Cardiac fibroblast (primary cell): ENCODE results near the gene PIK3CB.
"Not testable (repeated sequence)": the region's sequence is repeated elsewhere in the genome, so short reads cannot be mapped to it uniquely, and the experiment has no call there.

ENCODE experiments used
- DNase-seq, 2 donors: peaks; one replicate each; pipeline versions ENCODE4 v3.0.0 to v3.0.0-alpha.2; 2010; ENCODE audit warnings: low read depth in 2 of 2
- H3K4me3 ChIP-seq, 2 donors: replicated peaks in 1 of 2; 1 replicate in 1 of 2; 2 replicates in 1 of 2; pipeline ENCODE4 v1.5.1; 2011; ENCODE audit warnings: low read depth in 2 of 2, low read length in 2 of 2, mild to moderate bottlenecking in 2 of 2, moderate library complexity in 1 of 2
- CTCF ChIP-seq: IDR thresholded peaks from one replicate; pipeline ENCODE4 v1.5.1; 2011; ENCODE audit warnings: low read depth, mild to moderate bottlenecking, low read length, inconsistent platforms

Gene PIK3CB

GRCh38 chr3:138861798-138862197, 27.1 kb upstream of the PIK3CB start:
- TF ChIP-seq CTCF: no peak
- no peak overlapping the region for H3K4me3 ChIP-seq
- peak; percentile 23 to 76 for DNase-seq

- no peak overlapping the region for H3K4me3 ChIP-seq
- TF ChIP-seq CTCF: no peak
- no peak for DNase-seq
These were observed 22.1 kb upstream of the PIK3CB start for GRCh38 chr3:138856799-138857198.

DNA sequence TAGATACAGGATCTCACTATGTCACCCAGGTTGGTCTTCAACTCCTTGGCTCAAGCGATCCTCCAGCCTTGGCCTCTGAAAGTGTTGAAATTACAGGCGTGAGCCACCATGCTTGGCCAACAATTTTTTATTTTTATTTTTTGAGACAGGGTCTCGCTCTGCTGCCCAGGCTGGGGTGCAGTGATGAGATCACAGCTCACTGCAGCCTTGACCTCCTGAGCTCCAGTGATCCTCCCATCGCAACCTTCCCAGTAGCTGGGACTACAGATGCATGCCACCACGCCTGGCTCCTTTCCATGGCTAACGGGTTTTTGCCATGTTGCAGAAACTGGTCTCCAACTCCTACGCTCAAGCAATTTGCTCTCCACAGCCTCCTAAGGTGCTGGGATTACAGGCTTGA, 20.2 kb upstream of the PIK3CB start:
- no peak for DNase-seq
- TF ChIP-seq CTCF: no peak
- H3K4me3 ChIP-seq: no peak overlapping the region

DNA sequence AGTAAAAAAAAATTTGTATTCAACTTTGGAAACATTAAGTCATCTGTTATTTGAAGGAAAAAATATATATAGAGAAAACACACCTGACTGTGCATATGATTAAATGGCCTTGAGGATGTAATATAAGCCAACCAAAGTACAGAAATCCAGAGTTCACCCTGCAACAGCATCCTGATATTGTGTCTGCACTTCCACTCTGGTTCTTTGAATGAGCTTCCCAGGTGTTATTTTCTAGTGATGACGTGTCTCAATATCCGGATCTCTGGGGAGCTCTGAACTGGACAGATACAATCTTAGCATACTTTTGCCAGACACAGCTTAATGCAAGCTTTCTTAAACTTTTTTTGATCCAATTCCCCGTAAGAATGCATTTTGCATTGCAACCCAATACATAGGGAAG, 19.5 kb upstream of the PIK3CB start:
- no peak overlapping the region for H3K4me3 ChIP-seq
- no peak for DNase-seq
- no peak for TF ChIP-seq CTCF

- no peak for TF ChIP-seq CTCF
- no peak overlapping the region for H3K4me3 ChIP-seq
- peak; percentile 21 to 53 for DNase-seq
These were observed 15.4 kb upstream of the PIK3CB start for GRCh38 chr3:138850151-138850550.

DNA sequence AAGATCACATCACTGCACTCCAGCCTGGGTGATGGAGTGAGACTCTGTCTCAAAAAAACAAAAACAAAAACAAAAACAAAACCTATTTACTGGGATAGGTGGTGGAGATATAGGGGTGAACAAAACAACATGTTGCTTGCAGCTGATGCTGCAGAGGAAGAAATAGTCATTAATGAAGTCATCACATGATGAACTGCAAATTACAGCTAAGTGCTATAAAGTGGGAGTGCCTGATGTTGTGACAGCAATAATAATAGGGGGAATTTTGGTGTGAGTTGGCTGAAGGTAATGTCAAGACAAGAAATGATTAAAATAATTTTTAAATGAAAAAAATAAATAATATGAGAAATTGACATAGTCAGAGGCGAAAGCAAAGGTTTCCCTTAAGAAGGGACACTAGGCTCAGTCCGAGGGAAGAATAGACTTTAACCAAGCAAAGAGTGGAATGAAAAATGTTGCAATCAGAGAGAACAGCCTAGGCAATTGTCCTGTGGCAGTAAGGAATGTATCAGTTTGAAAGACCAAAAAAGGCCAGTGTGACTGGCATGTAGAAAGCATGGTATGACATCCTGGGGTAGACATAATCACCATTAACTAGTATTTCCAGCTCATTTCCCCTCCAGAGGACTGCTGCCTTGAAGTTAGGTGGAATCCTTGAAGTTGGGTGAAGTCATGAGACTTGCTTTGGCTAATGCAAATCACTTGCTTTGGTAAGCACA, 14.7 kb upstream of the PIK3CB start:
- TF ChIP-seq CTCF: no peak
- DNase-seq: no peak
- no peak overlapping the region for H3K4me3 ChIP-seq

DNA sequence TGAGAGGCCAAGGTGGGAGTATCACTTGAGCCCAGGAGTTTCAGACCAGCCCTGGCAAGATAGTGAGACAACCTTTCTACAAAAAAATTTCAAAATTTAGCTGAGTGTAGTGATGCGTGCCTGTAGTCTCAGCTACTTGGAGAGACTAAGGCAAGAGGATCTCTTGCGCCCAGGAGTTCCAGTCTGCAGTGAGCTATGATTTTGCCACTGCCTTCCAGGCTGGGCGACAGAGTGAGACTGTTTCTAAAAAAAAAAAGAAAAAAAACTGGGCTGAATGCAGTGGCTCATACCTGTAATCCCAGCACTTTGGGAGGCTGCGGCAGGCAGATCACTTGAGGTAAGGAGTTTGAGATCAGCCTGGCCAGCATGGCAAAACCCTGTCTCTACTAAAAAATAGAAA, 14.0 kb upstream of the PIK3CB start:
- no peak for TF ChIP-seq CTCF
- no peak for DNase-seq
- no peak overlapping the region for H3K4me3 ChIP-seq

DNA sequence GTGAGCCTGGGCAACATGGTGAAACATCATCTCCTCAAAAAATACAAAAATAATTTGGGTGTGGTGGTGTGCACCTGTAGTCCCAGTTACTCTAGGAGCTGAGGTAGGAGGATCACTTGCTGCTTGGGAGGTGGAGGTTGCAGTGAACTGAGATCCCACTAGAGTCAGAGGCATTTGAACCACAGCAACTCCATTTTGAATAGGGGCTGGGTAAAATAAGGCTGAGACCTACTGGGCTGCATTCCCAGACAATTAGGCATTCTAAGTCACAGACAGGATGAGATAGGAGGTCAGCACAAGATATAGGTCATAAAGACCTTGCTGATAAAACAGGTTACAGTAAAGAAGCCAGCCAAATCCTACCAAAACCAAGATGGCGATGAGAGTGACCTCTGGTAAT, 12.1 kb upstream of the PIK3CB start:
- H3K4me3 ChIP-seq: not testable (repeated sequence)

More for the DNA sequence above, 12.1 kb upstream of the PIK3CB start:
- not testable (repeated sequence) for DNase-seq
